Spinal cord (tissue), 10 donors: ENCODE results near the gene MCEMP1. TPM values are rescaled to one million over a fixed set of nuclear protein-coding genes. Genes with fewer than 3 reads are reported as not detected.

Source experiments
- DNase-seq, 6 donors: peaks; one replicate each; pipeline versions ENCODE4 v3.0.0 to v3.0.0-alpha.2; 2013 to 2015; ENCODE audit warnings: low spot score in 6 of 6, low read depth in 4 of 6
- H3K27ac ChIP-seq: one replicate; pipeline ENCODE4 v1.5.1; 2013; ENCODE audit warnings: low read depth, low read length, control low read depth
- H3K27me3 ChIP-seq: one replicate; pipeline ENCODE4 v1.6.1; 2013; ENCODE audit warnings: low read length; ENCODE audit not compliant: control insufficient read depth, insufficient read depth
- H3K36me3 ChIP-seq: one replicate; pipeline ENCODE4 v1.6.1; 2013; ENCODE audit warnings: low read length; ENCODE audit not compliant: control insufficient read depth, insufficient read depth
- H3K4me1 ChIP-seq: one replicate; pipeline ENCODE4 v1.6.1; 2013; ENCODE audit warnings: low read length; ENCODE audit not compliant: control insufficient read depth, insufficient read depth
- H3K4me3 ChIP-seq: one replicate; pipeline ENCODE4 v1.5.1; 2013; ENCODE audit warnings: low read depth, low read length, control low read depth
- H3K9me3 ChIP-seq: one replicate; pipeline ENCODE4 v1.6.1; 2013; ENCODE audit warnings: low read length; ENCODE audit not compliant: control insufficient read depth, insufficient read depth
- WGBS: methylation state at CpG from one replicate; pipeline ENCODE4 v1.1.5; 2013; ENCODE audit warnings: missing lambda C conversion rate; ENCODE audit not compliant: insufficient coverage; 5-methylcytosine and 5-hydroxymethylcytosine counted together
- polyA plus RNA-seq, 2 donors: library from polyadenylated mRNA; unstranded; fragments of 120-200 nt; gene quantifications; one replicate each; pipeline ENCODE4 v1.2.1, GENCODE V29; 2013; ENCODE audit not compliant: insufficient read length in 2 of 2
- total RNA-seq, 2 donors: library from RNA; depleted of rRNA in 1 of 2; stranded (reverse); fragments of 120-200 nt in 1 of 2; fragments of >200 nt in 1 of 2; gene quantifications; one replicate each; pipeline versions ENCODE4 v1.2.3 to v1.2.4, GENCODE V29; 2013 to 2014
- donor health status: healthy.

MCEMP1 gene
- total and polyA plus RNA-seq, 4 donors, result 0.41 to 1.7 TPM; not detected in 2

GRCh38 chr19:7720351-7720750, 43.5 kb downstream of the MCEMP1 start:
- 83% methylated on average over 2 of the region's 6 CpGs for WGBS
- peak in 1 of 6 donors; percentile 2 for DNase-seq
- Histone ChIP-seq H3K36me3 (no peaks in the 10 kb centered on the region), H3K9me3 (no peaks in the 10 kb centered on the region), H3K4me3 (no peak overlapping the region), H3K4me1 (no peaks in the 10 kb centered on the region), H3K27ac (no peak overlapping the region), H3K27me3 (no peaks in the 10 kb centered on the region)

- Histone ChIP-seq H3K27me3 (no peaks in the 10 kb centered on the region), H3K9me3 (no peaks in the 10 kb centered on the region), H3K4me3 (no peak overlapping the region), H3K27ac (no peak overlapping the region), H3K4me1 (no peaks in the 10 kb centered on the region), H3K36me3 (no peaks in the 10 kb centered on the region)
- DNase-seq, result no peak
- WGBS, result 40% methylated on average over 3 of the region's 5 CpGs
These were observed 45.4 kb downstream of the MCEMP1 start for GRCh38 chr19:7722231-7722651.

- H3K4me3 ChIP-seq, result no peak overlapping the region
- H3K9me3 ChIP-seq, result no peaks in the 10 kb centered on the region
- whole genome bisulfite sequencing, result 29% methylated on average over 1 of the region's 2 CpGs
- peaks cover 5% of the 10 kb centered on the region for H3K4me1 ChIP-seq
- DNase-seq, result no peak
- H3K27me3 ChIP-seq, result peaks cover 28% of the 10 kb centered on the region
- H3K36me3 ChIP-seq, result no peaks in the 10 kb centered on the region
- H3K27ac ChIP-seq, result no peak overlapping the region
These were observed 48.9 kb downstream of the MCEMP1 start for GRCh38 chr19:7725791-7726190.

- Histone ChIP-seq H3K9me3 (no peaks in the 10 kb centered on the region), H3K27ac (no peak overlapping the region), H3K4me1 (peaks cover 5% of the 10 kb centered on the region), H3K27me3 (peaks cover 48% of the 10 kb centered on the region), H3K4me3 (no peak overlapping the region), H3K36me3 (no peaks in the 10 kb centered on the region)
- 15% methylated on average over 13 of the region's 16 CpGs for WGBS
- DNase-seq, result no peak
These were observed 52.3 kb downstream of the MCEMP1 start for GRCh38 chr19:7729211-7729610.

Other genes starting within 250 kb of the MCEMP1 start
- gene PEX11G, start 188.1 kb upstream of the MCEMP1 start, total RNA-seq, result 1 to 10 TPM; 1.7 to 6.0 TPM
- gene PEX11G, start 188.1 kb upstream of the MCEMP1 start, polyA plus RNA-seq, result 1 to 10 TPM; 3.8 to 5.1 TPM
- gene ZNF358, start 161.0 kb upstream of the MCEMP1 start, total RNA-seq, result 10 to 100 TPM; 12.3 to 33.7 TPM
- gene ZNF358, start 161.0 kb upstream of the MCEMP1 start, polyA plus RNA-seq, result 10 to 100 TPM; 85.6 to 96.0 TPM
- gene MCOLN1, start 154.5 kb upstream of the MCEMP1 start, total RNA-seq, result 10 to 100 TPM in 1 of 2 donors, 1 to 10 TPM in 1; 9.3 to 10.7 TPM
- 10 to 100 TPM; 39.9 to 45.4 TPM for gene MCOLN1, start 154.5 kb upstream of the MCEMP1 start, polyA plus RNA-seq
- 10 to 100 TPM; 45.8 to 47.8 TPM for gene PNPLA6, start 141.4 kb upstream of the MCEMP1 start, total RNA-seq
- gene PNPLA6, start 141.4 kb upstream of the MCEMP1 start, polyA plus RNA-seq, result 10 to 100 TPM; 91.8 to 94.3 TPM
- gene CAMSAP3, start 81.2 kb upstream of the MCEMP1 start, total RNA-seq, result 1 to 10 TPM; 4.9 to 7.9 TPM
- gene CAMSAP3, start 81.2 kb upstream of the MCEMP1 start, polyA plus RNA-seq, result 10 to 100 TPM; 41.4 to 45.8 TPM
- gene XAB2, start 47.5 kb upstream of the MCEMP1 start, total RNA-seq, result 10 to 100 TPM; 18.6 to 29.3 TPM
- gene XAB2, start 47.5 kb upstream of the MCEMP1 start, polyA plus RNA-seq, result 10 to 100 TPM; 34.6 to 38.5 TPM
- gene PET100, start 47.3 kb upstream of the MCEMP1 start, total RNA-seq, result 100 to 1,000 TPM in 1 of 2 donors, 10 to 100 TPM in 1; 18.1 to 107 TPM
- gene PET100, start 47.3 kb upstream of the MCEMP1 start, polyA plus RNA-seq, result 100 to 1,000 TPM; 118 to 145 TPM
- gene PCP2, start 43.4 kb upstream of the MCEMP1 start, total RNA-seq, result not detected
- under 1 TPM in 1 of 2 donors, not detected in 1; 0.62 TPM for gene PCP2, start 43.4 kb upstream of the MCEMP1 start, polyA plus RNA-seq
- gene STXBP2, start 40.0 kb upstream of the MCEMP1 start, total RNA-seq, result 1 to 10 TPM; 4.4 to 8.3 TPM
- 10 to 100 TPM; 12.9 to 14.0 TPM for gene STXBP2, start 40.0 kb upstream of the MCEMP1 start, polyA plus RNA-seq
- 1 to 10 TPM; 1.8 to 7.6 TPM for gene RETN, start 8.0 kb upstream of the MCEMP1 start, total RNA-seq
- gene RETN, start 8.0 kb upstream of the MCEMP1 start, polyA plus RNA-seq, result under 1 TPM in 1 of 2 donors, not detected in 1; 0.74 TPM
- gene TRAPPC5, start 3.7 kb downstream of the MCEMP1 start, total RNA-seq, result 100 to 1,000 TPM in 1 of 2 donors, 10 to 100 TPM in 1; 24.5 to 165 TPM
- 10 to 100 TPM; 95.8 to 98.4 TPM for gene TRAPPC5, start 3.7 kb downstream of the MCEMP1 start, polyA plus RNA-seq
- gene FCER2, start 25.0 kb downstream of the MCEMP1 start, total RNA-seq, result under 1 TPM; 0.50 to 0.59 TPM
- gene FCER2, start 25.0 kb downstream of the MCEMP1 start, polyA plus RNA-seq, result under 1 TPM in 1 of 2 donors, not detected in 1; 0.27 TPM
- under 1 TPM; 0.17 to 0.50 TPM for gene CLEC4G, start 55.0 kb downstream of the MCEMP1 start, total RNA-seq
- 1 to 10 TPM; 1.5 to 2.1 TPM for gene CLEC4G, start 55.0 kb downstream of the MCEMP1 start, polyA plus RNA-seq
- gene CD209, start 70.4 kb downstream of the MCEMP1 start, total RNA-seq, result 1 to 10 TPM; 1.9 to 2.5 TPM
- gene CD209, start 70.4 kb downstream of the MCEMP1 start, polyA plus RNA-seq, result under 1 TPM; 0.24 to 0.95 TPM
- gene CLEC4M, start 86.2 kb downstream of the MCEMP1 start, total RNA-seq, result 1 to 10 TPM in 1 of 2 donors, under 1 TPM in 1; 0.33 to 1.8 TPM
- 1 to 10 TPM in 1 of 2 donors, under 1 TPM in 1; 0.67 to 1.2 TPM for gene CLEC4M, start 86.2 kb downstream of the MCEMP1 start, polyA plus RNA-seq
- 10 to 100 TPM; 28.4 to 36.1 TPM for gene EVI5L, start 153.1 kb downstream of the MCEMP1 start, total RNA-seq
- gene EVI5L, start 153.1 kb downstream of the MCEMP1 start, polyA plus RNA-seq, result 100 to 1,000 TPM in 1 of 2 donors, 10 to 100 TPM in 1; 99.5 to 110 TPM
- gene PRR36, start 197.3 kb downstream of the MCEMP1 start, total RNA-seq, result 1 to 10 TPM; 1.9 to 2.4 TPM
- gene PRR36, start 197.3 kb downstream of the MCEMP1 start, polyA plus RNA-seq, result 10 to 100 TPM; 59.4 to 59.7 TPM
- under 1 TPM; 0.40 to 0.66 TPM for gene LRRC8E, start 211.4 kb downstream of the MCEMP1 start, total RNA-seq
- gene LRRC8E, start 211.4 kb downstream of the MCEMP1 start, polyA plus RNA-seq, result under 1 TPM in 1 of 2 donors, not detected in 1; 0.77 TPM
- 10 to 100 TPM in 1 of 2 donors, 1 to 10 TPM in 1; 8.1 to 12.7 TPM for gene MAP2K7, start 226.8 kb downstream of the MCEMP1 start, total RNA-seq
- 10 to 100 TPM; 30.6 to 36.8 TPM for gene MAP2K7, start 226.8 kb downstream of the MCEMP1 start, polyA plus RNA-seq
- gene TGFBR3L, start 237.7 kb downstream of the MCEMP1 start, total RNA-seq, result 1 to 10 TPM in 1 of 2 donors, under 1 TPM in 1; 0.59 to 1.5 TPM
- gene TGFBR3L, start 237.7 kb downstream of the MCEMP1 start, polyA plus RNA-seq, result 1 to 10 TPM; 4.3 to 6.1 TPM
- gene SNAPC2, start 243.2 kb downstream of the MCEMP1 start, total RNA-seq, result 10 to 100 TPM in 1 of 2 donors, 1 to 10 TPM in 1; 5.7 to 11.0 TPM
- 10 to 100 TPM; 21.3 to 27.1 TPM for gene SNAPC2, start 243.2 kb downstream of the MCEMP1 start, polyA plus RNA-seq
- 10 to 100 TPM in 1 of 2 donors, 1 to 10 TPM in 1; 4.3 to 14.7 TPM for gene CTXN1, start 249.0 kb downstream of the MCEMP1 start, total RNA-seq
- 100 to 1,000 TPM; 161 to 182 TPM for gene CTXN1, start 249.0 kb downstream of the MCEMP1 start, polyA plus RNA-seq